GM12878 (cell line): Measurements from ENCODE around the gene SOX5. TPM values are rescaled to one million over a fixed set of nuclear protein-coding genes. Genes with fewer than 3 reads are reported as not detected.

Source experiments
- ATAC-seq: fragments of 200-7000 bp; cut with Tn5 transposase; 3 replicates; pipeline ENCODE4 v1.9.1; 2020; ENCODE audit warnings: mild to moderate bottlenecking, moderate library complexity
- BruUV-seq: library from RNA; stranded (reverse); fragments of 400-500 nt; replicated peaks from 2 replicates; lab custom pipeline; 2021; lab: Mats Ljungman, UMichigan
- CTCF ChIA-PET: fragments of 300-600 bp; sonication (Branson Sonifier 250); formaldehyde crosslinking; extraction: SDS; loops from one replicate; lab custom pipeline; 2021; ENCODE audit warnings: inconsistent platforms; lab: Yijun Ruan, JAX
- POLR2A ChIA-PET: fragments of 350-600 bp; formaldehyde crosslinking; extraction: SDS; loops from one replicate; lab custom pipeline; 2021; ENCODE audit warnings: inconsistent platforms; lab: Charles Lee
- RAD21 ChIA-PET: fragments of 300-600 bp; sonication (Branson Sonifier 250); formaldehyde crosslinking; loops from one replicate; lab custom pipeline; 2023; ENCODE audit warnings: antibody characterized with exemption; ENCODE audit not compliant: unreplicated experiment; lab: Charles Lee
- SMC1A ChIA-PET: fragments of 300-600 bp; sonication (Branson Sonifier 250); formaldehyde crosslinking; loops from one replicate; lab custom pipeline; 2023; ENCODE audit not compliant: unreplicated experiment, uncharacterized antibody; lab: Charles Lee
- DNase-seq: peaks from one replicate; pipeline ENCODE4 v3.0.0-alpha.2; 2011; ENCODE audit warnings: low read depth, low spot score
- FAIRE-seq: peaks from 3 replicates; lab custom pipeline; 2011; peaks lifted over from hg19 to GRCh38; lab: Jason Lieb, UNC
- H2AFZ ChIP-seq: 2 replicates; pipeline ENCODE4 v1.6.0; 2011; ENCODE audit warnings: low read depth, low read length, control low read depth; ENCODE audit not compliant: control insufficient read depth
- H3K27ac ChIP-seq: 2 replicates; pipeline ENCODE4 v1.5.1; 2011; ENCODE audit warnings: control low read depth; ENCODE audit not compliant: control insufficient read depth, insufficient read depth
- H3K27me3 ChIP-seq, 2 experiments: replicated peaks in 1 of 2; 2 replicates each; pipeline versions ENCODE4 v1.6.0 to v1.6.1; 2011; ENCODE audit warnings: low read length in 1 of 2; ENCODE audit not compliant: control insufficient read depth in 2 of 2, insufficient read depth in 2 of 2
- H3K36me3 ChIP-seq, 2 experiments: 2 replicates each; pipeline ENCODE4 v1.5.1; 2011; ENCODE audit warnings: low read length in 1 of 2; ENCODE audit not compliant: control insufficient read depth in 2 of 2, insufficient read depth in 2 of 2
- H3K4me1 ChIP-seq: 2 replicates; pipeline ENCODE4 v1.6.1; 2011; ENCODE audit warnings: mild to moderate bottlenecking, low read length, moderate library complexity, mixed read lengths; ENCODE audit not compliant: control insufficient read depth, insufficient read depth
- H3K4me2 ChIP-seq: 2 replicates; pipeline ENCODE4 v1.6.0; 2011; ENCODE audit warnings: control low read depth; ENCODE audit not compliant: control insufficient read depth, insufficient read depth
- H3K4me3 ChIP-seq: fragments of 200-600 bp; sonication (generic); 2 replicates; pipeline ENCODE4 v1.5.1; 2016
- H3K79me2 ChIP-seq: 2 replicates; pipeline ENCODE4 v1.6.0; 2011; ENCODE audit warnings: low read length; ENCODE audit not compliant: control insufficient read depth, insufficient read depth
- H3K9ac ChIP-seq: 2 replicates; pipeline ENCODE4 v1.8.0; 2011; ENCODE audit warnings: low read length, control low read depth, mixed read lengths; ENCODE audit not compliant: control insufficient read depth, insufficient read depth
- H3K9me3 ChIP-seq: replicated peaks from 3 replicates; pipeline ENCODE4 v1.5.1; 2011; ENCODE audit warnings: mild to moderate bottlenecking, low read length; ENCODE audit not compliant: control insufficient read depth, insufficient read depth
- H4K20me1 ChIP-seq: 2 replicates; pipeline ENCODE4 v1.6.0; 2011; ENCODE audit not compliant: control insufficient read depth, insufficient read depth
- BCL3 ChIP-seq: IDR thresholded peaks from 2 replicates; pipeline ENCODE4 v1.6.1; 2011; ENCODE audit warnings: borderline replicate concordance, low read depth, mild to moderate bottlenecking, moderate library complexity, low read length; ENCODE audit not compliant: insufficient read depth, poor library complexity, severe bottlenecking
- EED ChIP-seq: sonication (generic); IDR thresholded peaks from 2 replicates; pipeline ENCODE4 v1.6.1; 2016; ENCODE audit warnings: antibody characterized with exemption, low read depth
- HDAC2 ChIP-seq: fragments of 200-600 bp; sonication (generic); IDR thresholded peaks from 2 replicates; pipeline ENCODE4 v1.6.1; 2017
- IRF4 ChIP-seq: IDR thresholded peaks from 2 replicates; pipeline ENCODE4 v1.6.1; 2011; ENCODE audit warnings: low read depth, low read length
- LARP7 ChIP-seq: fragments of 450-650 bp; IDR thresholded peaks from 2 replicates; pipeline ENCODE4 v1.6.1; 2017; ENCODE audit warnings: mild to moderate bottlenecking
- MEF2B ChIP-seq: fragments of 450-650 bp; IDR thresholded peaks from 2 replicates; pipeline ENCODE4 v1.6.1; 2018; ENCODE audit warnings: mild to moderate bottlenecking, moderate library complexity; ENCODE audit not compliant: partially characterized antibody, poor library complexity, severe bottlenecking
- NKRF ChIP-seq: fragments of 450-650 bp; conservative IDR thresholded peaks from 2 replicates; pipeline ENCODE4 v1.6.1; 2017; ENCODE audit warnings: mild to moderate bottlenecking, moderate library complexity
- NR2C2 ChIP-seq: IDR thresholded peaks from 2 replicates; pipeline ENCODE4 v1.6.1; 2011; ENCODE audit warnings: borderline replicate concordance, low read depth; ENCODE audit not compliant: control insufficient read depth, insufficient read length
- NRF1 ChIP-seq: conservative IDR thresholded peaks from 2 replicates; pipeline ENCODE4 v1.6.1; 2011; ENCODE audit warnings: mild to moderate bottlenecking, low read depth, low read length, improper control_type of control experiment
- POLR2AphosphoS5 ChIP-seq: IDR thresholded peaks from 2 replicates; pipeline ENCODE4 v1.6.1; 2011; ENCODE audit warnings: mild to moderate bottlenecking, low read length, inconsistent platforms
- SIN3A ChIP-seq: IDR thresholded peaks from 2 replicates; pipeline ENCODE4 v1.6.1; 2012; ENCODE audit warnings: low read depth, low read length, improper control_type of control experiment
- STAT1 ChIP-seq: fragments of 450-650 bp; conservative IDR thresholded peaks from 2 replicates; pipeline ENCODE4 v1.6.1; 2014; ENCODE audit warnings: antibody characterized with exemption, mild to moderate bottlenecking
- TARDBP ChIP-seq: IDR thresholded peaks from 2 replicates; pipeline ENCODE4 v1.6.1; 2016; ENCODE audit warnings: borderline replicate concordance
- ZBED1 ChIP-seq: IDR thresholded peaks from 2 replicates; pipeline ENCODE4 v1.6.1; 2016; ENCODE audit warnings: borderline replicate concordance
- WGBS: methylation state at CpG from one replicate; pipeline ENCODE4 v1.1.6; 2016; ENCODE audit warnings: low lambda C conversion rate; ENCODE audit not compliant: insufficient replicate concordance, insufficient coverage; ENCODE audit errors: missing lambda C conversion rate; 5-methylcytosine and 5-hydroxymethylcytosine counted together
- in situ Hi-C: fragments of 300-500 bp; cut with MboI; formaldehyde crosslinking; loops from 9 replicates; pipeline ENCODE4 v1.14.3; 2018; ENCODE audit warnings: mixed read lengths
- intact Hi-C: fragments of 100-400 bp; cut with micrococcal nuclease; formaldehyde crosslinking; loops from one replicate; pipeline ENCODE4 v1.14.2; 2022; ENCODE audit not compliant: unreplicated experiment
- polyA plus RNA-seq, 11 experiments: library from polyadenylated mRNA; depleted of rRNA in 4 of 11; unstranded in 6 of 11; stranded (reverse) in 5 of 11; fragments of >200 nt; fragmentation: Nextera tagmentation in 4 of 11; fragmentation: Illumina TruSeq in 1 of 11; extraction: Ambion mirVana in 4 of 11; extraction: Trizol in 1 of 11; gene quantifications; 1 replicate in 1 of 11; 2 replicates in 10 of 11; pipeline versions ENCODE4 v1.2.1 to v1.2.3, GENCODE V29; 2011 to 2016; ENCODE audit warnings: inconsistent platforms in 2 of 11, missing spikeins in 2 of 11, low read depth in 1 of 11
- total RNA-seq, 4 experiments: library from RNA; depleted of rRNA in 3 of 4; stranded (reverse); fragments of >200 nt in 3 of 4; fragmentation: Illumina TruSeq in 1 of 4; extraction: Trizol in 1 of 4; gene quantifications; 2 replicates each; pipeline versions ENCODE4 v1.2.1 to v1.2.3, GENCODE V29; 2013 to 2021
- TF ChIP-seq, protein P1 (sequence below): IDR thresholded peaks from 2 replicates; pipeline ENCODE4 v1.6.1; 2011; ENCODE audit warnings: mild to moderate bottlenecking, low read depth, low read length, moderate library complexity; ENCODE audit not compliant: insufficient replicate concordance

Gene SOX5
- total and polyA plus RNA-seq, 10 of the 15 experiments (the other 5 are each of a cell fraction or from before 2014, with no cell fraction given) = 0.08 to 1.0 (median 0.24) TPM

GRCh38 chr12:23671881-23672280 lies 277.6 kb downstream of the SOX5 start:
- H3K27me3 ChIP-seq = no peaks in the 10 kb centered on the region
- H3K27ac ChIP-seq = no peak overlapping the region
- no peak overlapping the region for H3K9ac ChIP-seq
- in situ Hi-C loops = no loop called here
- no peak overlapping the region for H3K4me2 ChIP-seq
- RAD21 ChIA-PET = no interaction called here
- BruUV-seq = no TSS peak
- CTCF ChIA-PET = no interaction called here
- POLR2A ChIA-PET = no interaction called here
- H3K4me1 ChIP-seq = no peaks in the 10 kb centered on the region
- H3K79me2 ChIP-seq = no peaks in the 10 kb centered on the region
- H2AFZ ChIP-seq = no peak overlapping the region
- TF ChIP-seq MEF2B (no peak), POLR2AphosphoS5 (no peak), IRF4 (no peak), HDAC2 (no peak), ZBED1 (no peak)
- TF ChIP-seq, protein P1, sequence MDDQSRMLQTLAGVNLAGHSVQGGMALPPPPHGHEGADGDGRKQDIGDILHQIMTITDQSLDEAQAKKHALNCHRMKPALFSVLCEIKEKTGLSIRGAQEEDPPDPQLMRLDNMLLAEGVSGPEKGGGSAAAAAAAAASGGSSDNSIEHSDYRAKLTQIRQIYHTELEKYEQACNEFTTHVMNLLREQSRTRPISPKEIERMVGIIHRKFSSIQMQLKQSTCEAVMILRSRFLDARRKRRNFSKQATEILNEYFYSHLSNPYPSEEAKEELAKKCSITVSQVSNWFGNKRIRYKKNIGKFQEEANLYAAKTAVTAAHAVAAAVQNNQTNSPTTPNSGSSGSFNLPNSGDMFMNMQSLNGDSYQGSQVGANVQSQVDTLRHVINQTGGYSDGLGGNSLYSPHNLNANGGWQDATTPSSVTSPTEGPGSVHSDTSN = no peak
- intact Hi-C loops = no loop called here
- H4K20me1 ChIP-seq = no peaks in the 10 kb centered on the region
- SMC1A ChIA-PET = no interaction called here
- no peak for DNase-seq
- no peak for ATAC-seq
- H3K36me3 ChIP-seq = no peaks in the 10 kb centered on the region
- FAIRE-seq = no peak
- H3K4me3 ChIP-seq = no peak overlapping the region
- no peaks in the 10 kb centered on the region for H3K9me3 ChIP-seq
- 51% methylated on average over 3 of the region's 3 CpGs for WGBS

DNA sequence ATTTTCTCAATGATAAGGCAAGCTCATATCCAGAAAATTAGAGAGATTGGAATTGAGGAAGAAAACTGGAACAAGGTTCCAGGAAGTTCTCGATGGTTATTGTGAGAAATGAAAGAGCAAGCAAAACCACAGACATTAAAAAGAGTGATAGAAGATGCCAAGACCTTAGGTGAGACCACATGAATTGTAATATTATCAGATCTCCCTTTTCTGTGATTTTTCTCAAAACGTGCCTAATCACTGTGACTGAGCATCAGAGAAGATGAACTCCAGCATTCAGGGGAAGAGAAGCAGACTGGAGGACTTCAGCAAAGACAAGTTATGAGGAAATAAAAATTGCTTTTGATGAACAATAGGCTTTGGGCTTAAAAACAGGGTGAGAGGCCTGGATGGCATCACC lies 278.8 kb downstream of the SOX5 start:
- ChIA-PET POLR2A (no interaction called here), SMC1A (interaction anchor here (0.9 kb wide), 1 partner anchor 30 kb away, joined by 3 read pairs; no protein-coding TSS in a partner anchor), CTCF (no interaction called here), RAD21 (interaction anchor here (0.6 kb wide), 1 partner anchor 110 kb away, joined by 3 read pairs; no protein-coding TSS in a partner anchor)
- H3K79me2 ChIP-seq = no peaks in the 10 kb centered on the region
- no peak for DNase-seq
- H4K20me1 ChIP-seq = no peaks in the 10 kb centered on the region
- no TSS peak for BruUV-seq
- FAIRE-seq = no peak
- intact Hi-C loops = no loop called here
- H2AFZ ChIP-seq = no peak overlapping the region
- no peaks in the 10 kb centered on the region for H3K36me3 ChIP-seq
- H3K9me3 ChIP-seq = no peaks in the 10 kb centered on the region
- H3K4me3 ChIP-seq = no peak overlapping the region
- no peaks in the 10 kb centered on the region for H3K27me3 ChIP-seq
- 14% methylated on average over 2 of the region's 2 CpGs for WGBS
- H3K27ac ChIP-seq = no peak overlapping the region
- no peak overlapping the region for H3K9ac ChIP-seq
- 0 out of 3 replicates have a peak, but pooled peaks have one; percentile 21 for ATAC-seq
- H3K4me1 ChIP-seq = no peaks in the 10 kb centered on the region
- H3K4me2 ChIP-seq = no peak overlapping the region
- in situ Hi-C loops = no loop called here
- TF ChIP-seq NR2C2 = no peak
- no peak for TF ChIP-seq SIN3A
- TF ChIP-seq STAT1 = no peak
- no peak for TF ChIP-seq NKRF
- TF ChIP-seq EED = no peak
- no peak for TF ChIP-seq HDAC2
- TF ChIP-seq BCL3 = no peak
- TF ChIP-seq LARP7 = no peak
- TF ChIP-seq TARDBP = no peak
- no peak for TF ChIP-seq NRF1
